Stimulated activated naive CD4-positive, alpha-beta T cell (primary cell): ENCODE data around the gene SHC3.

Experiments
- DNase-seq, 6 experiments: peaks; one replicate each; lab custom pipeline; 2025; lab: John Stamatoyannopoulos, UW

SHC3 gene

DNA sequence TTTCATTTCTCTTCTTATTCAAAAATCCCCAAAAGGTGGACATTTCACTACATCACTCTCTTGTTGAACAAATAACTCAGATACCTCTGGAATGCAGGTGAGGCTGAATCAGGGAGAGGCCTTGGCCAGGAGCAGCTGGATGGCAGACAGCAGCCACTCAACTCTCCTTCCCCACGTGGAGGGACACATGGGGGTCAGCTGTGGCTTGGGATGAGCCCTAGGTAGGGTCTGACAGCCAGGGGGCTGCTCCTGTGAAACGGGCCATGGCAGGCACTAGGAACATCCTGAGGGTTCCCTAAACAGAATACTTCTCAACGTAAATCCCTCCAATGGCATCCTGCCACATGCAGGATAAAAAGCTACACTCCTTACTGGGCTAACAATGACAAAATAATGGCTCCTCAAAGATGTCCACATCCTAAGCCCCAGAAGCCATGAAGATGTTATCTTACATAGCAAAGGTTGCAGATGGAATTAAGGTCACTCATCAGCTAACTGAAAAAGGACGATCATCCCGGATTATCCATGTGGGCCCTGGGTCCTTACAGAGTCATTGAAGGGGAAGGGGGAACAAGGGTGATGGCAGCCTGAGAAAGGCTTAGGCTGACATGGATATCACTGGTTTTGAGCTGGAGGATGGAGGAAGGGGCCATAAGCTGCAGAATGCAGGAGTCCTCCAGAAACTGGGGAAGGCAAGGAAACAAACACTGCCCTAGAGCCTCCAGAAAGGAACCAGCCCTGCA is 218.7 kb downstream of the SHC3 start:
- DNase-seq = no peak

DNA sequence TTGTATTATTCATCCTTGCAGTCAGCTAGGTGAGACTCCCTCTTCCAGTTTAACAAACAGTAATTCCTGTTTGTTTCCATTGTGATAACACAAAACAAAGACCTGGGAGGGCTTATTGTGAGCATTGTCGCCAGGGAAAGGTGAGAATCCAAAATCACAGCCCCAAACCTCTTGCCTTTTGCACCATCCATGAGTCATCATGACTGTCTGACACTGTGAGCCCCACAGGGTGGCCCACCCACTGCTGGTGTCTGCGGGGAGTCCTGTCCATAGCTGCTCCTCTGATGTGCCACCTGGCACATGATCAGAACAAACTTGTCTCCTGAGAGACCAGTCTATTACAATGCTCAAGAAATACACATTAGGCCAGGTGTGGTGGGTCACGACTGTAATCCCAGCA is 221.1 kb downstream of the SHC3 start:
- no peak for DNase-seq
